Activated T-cell treated with anti-CD3 and anti-CD28 coated beads for 4 hours (primary cell): Measurements from ENCODE around the gene F11.
"Not testable (repeated sequence)": the region's sequence is repeated elsewhere in the genome, so short reads cannot be mapped to it uniquely, and the experiment has no call there.

Experiments used
- DNase-seq: peaks from one replicate; pipeline ENCODE4 v3.0.0-alpha.2; 2020

Gene F11

GRCh38 chr4:186250760-186251159, 15.2 kb upstream of the F11 start:
- no peak for DNase-seq

- DNase-seq, result no peak
Measured at GRCh38 chr4:186255122-186255521, 10.9 kb upstream of the F11 start.

- DNase-seq, result no peak
Measured at GRCh38 chr4:186258216-186258811, 7.7 kb upstream of the F11 start.

GRCh38 chr4:186260117-186260503, 5.9 kb upstream of the F11 start:
- DNase-seq, result no peak

GRCh38 chr4:186260504-186261448, 5.2 kb upstream of the F11 start:
- no peak for DNase-seq

GRCh38 chr4:186264660-186265059, 1.3 kb upstream of the F11 start:
- no peak for DNase-seq

- not testable (repeated sequence) for DNase-seq
Measured at GRCh38 chr4:186265250-186265649, 739 bp upstream of the F11 start.

GRCh38 chr4:186266729-186267456, 904 bp downstream of the F11 start:
- no peak for DNase-seq

- no peak for DNase-seq
Measured at GRCh38 chr4:186271081-186271678, 5.2 kb downstream of the F11 start.

- DNase-seq, result no peak
Measured at GRCh38 chr4:186272699-186273391, 6.9 kb downstream of the F11 start.

GRCh38 chr4:186273392-186273789, 7.4 kb downstream of the F11 start:
- DNase-seq, result not testable (repeated sequence)

- DNase-seq, result no peak
Measured at GRCh38 chr4:186283311-186283710, 17.3 kb downstream of the F11 start.

- DNase-seq, result no peak
Measured at GRCh38 chr4:186285147-186285546, 19.2 kb downstream of the F11 start.

- no peak for DNase-seq
Measured at GRCh38 chr4:186286581-186286980, 20.6 kb downstream of the F11 start.

GRCh38 chr4:186291256-186291890, 25.4 kb downstream of the F11 start:
- DNase-seq, result no peak

- DNase-seq, result no peak
Measured at GRCh38 chr4:186294160-186294559, 28.2 kb downstream of the F11 start.

GRCh38 chr4:186296481-186296880, 30.5 kb downstream of the F11 start:
- DNase-seq, result no peak

GRCh38 chr4:186297013-186297645, 31.1 kb downstream of the F11 start:
- no peak for DNase-seq

- DNase-seq, result no peak
Measured at GRCh38 chr4:186298031-186298647, 32.1 kb downstream of the F11 start.

- no peak for DNase-seq
Measured at GRCh38 chr4:186299291-186299690, 33.3 kb downstream of the F11 start.
